Stimulated activated CD8-positive, alpha-beta memory T cell treated with anti-CD3 and anti-CD28 coated beads, Interleukin-4, amount 100 ng/mL, for 24 hours (primary cell): ENCODE measurements around the gene CYB561.

ENCODE experiments used
- DNase-seq: peaks from one replicate; pipeline ENCODE4 v3.0.0-alpha.2; 2020; ENCODE audit warnings: low read depth

The CYB561 gene

DNA sequence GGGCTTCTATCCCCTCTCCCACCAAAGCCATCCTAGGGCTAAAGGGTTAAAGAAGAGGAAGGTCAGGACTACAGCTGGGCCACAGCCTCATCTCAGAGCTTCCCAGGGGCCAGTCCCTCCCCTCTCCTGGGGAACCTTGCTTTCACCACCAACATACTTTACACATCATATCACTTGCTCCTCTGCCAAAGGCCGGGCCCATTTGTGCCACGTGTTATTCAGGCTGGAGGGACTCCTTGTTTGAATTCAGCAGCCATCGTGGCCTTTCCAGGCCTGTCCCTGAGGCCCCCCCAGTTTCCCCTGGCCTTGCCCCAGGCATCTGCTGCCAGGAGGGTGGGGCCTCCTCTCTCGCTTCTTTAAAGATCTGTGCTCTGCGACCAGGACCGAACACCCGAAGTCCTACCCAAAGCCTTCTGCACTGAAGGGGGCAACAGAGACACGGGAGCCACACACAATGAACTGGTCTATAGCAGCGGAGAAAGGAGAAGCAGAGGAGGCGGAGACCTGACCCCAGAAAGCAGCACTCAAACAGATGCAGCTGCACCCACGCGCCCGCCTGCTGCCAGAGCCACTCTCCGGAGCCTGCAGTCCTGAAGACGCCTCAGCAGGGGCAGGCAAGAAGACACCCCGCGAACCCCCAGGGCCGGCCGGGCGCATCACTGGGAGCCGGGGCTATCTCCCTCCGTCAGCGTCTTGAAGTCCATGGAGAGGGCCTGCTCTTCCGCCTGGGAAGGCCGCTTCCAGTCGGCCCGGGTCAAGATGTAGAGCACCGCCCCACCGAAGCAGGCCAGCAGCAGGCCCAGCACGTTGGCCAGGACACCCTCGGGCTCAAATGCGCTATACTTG, 12.1 kb downstream of the CYB561 start:
- no peak for DNase-seq

DNA sequence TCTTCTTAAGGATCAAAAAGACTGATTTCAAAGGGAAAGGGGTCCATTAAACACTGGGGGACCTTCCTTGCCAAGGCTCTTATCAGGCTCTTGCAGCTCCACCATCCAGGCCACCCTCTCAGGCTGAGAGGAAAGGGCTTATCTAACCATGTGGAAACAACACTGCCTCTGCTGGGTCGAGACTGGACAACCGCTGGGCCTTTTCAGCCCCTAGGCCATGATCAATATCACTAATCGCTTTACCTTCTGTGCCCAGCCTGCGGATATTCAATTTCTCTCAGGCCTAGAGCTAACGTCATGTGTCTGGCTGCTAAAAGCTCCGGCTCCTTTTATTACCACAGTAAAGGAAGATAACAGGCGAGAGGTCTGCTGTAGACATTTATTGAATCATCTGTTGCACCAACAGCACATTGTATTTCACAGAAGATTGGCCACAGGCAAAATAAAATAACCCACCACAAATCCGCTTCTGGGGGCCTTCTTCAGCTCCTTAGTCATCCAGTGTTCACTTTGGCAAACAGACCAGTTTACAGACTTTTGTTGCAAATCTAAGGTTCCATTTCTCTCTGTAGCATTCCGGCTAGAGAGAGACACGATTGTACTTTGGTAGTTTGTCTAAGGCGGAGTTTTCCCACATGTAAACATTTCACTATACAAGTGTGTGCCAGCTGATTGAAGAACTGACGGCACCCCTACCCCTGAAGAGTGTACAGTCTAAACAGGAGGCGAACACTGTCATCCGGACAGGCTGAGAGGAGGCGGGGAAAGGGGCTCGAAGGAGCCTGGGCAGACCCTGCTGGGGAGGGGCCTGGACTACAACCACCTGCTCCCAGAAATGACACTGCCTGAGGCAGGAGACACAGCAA, 13.9 kb downstream of the CYB561 start:
- no peak for DNase-seq

DNA sequence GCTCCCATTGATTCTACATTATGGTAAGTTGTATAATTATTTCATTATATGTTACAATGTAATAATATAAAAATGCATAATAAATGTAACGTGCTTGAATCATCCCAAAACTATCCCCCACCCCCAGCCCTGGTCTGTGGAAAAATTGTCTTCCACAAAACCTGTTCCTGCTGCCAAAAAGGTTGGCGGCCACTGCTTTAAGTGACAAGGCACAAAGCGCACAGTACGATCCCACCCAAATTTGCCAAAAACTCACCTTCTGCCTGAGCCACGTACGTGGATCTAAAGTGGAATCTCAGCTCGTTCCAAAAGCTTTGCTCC, 14.5 kb downstream of the CYB561 start:
- no peak for DNase-seq

DNA sequence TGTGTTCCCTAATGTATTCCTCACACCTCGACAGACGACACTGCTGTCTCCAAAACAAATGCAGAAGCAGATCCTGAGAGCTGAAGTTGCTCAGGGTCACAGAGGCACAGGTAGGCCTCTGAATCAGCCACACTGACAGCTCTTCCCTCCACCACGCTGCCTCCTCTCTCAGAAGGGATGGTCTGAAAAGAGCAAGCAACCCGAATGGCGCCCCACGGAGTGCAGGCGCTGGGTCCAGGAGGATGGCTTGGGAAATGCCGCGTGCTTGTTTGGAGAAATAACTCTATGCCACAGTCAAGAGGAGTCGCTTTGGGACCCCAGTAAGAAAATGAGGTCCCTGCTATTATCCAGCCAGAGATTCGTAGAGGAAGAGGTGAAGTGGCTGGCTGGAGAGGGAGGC, 15.9 kb downstream of the CYB561 start:
- no peak for DNase-seq

DNA sequence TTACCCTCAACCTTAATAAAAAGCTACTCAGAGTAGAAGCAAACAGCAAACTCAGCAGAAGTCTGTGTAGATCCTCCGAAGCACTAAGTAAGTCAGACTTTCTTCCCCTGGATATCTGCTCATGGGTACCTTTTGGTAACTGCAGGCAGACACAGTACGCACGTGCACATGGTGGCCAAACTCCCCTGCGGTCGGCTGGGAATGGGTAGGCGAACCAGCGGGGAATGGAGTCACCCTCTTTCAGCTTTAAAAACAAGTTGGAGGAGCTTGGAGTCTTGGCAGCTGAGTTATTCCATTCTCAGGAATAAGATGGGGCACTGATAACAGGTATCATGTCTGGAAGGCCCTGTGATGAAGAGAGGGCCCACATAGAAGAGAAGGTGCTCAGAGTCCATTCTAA, 16.3 kb downstream of the CYB561 start:
- DNase-seq: no peak

DNA sequence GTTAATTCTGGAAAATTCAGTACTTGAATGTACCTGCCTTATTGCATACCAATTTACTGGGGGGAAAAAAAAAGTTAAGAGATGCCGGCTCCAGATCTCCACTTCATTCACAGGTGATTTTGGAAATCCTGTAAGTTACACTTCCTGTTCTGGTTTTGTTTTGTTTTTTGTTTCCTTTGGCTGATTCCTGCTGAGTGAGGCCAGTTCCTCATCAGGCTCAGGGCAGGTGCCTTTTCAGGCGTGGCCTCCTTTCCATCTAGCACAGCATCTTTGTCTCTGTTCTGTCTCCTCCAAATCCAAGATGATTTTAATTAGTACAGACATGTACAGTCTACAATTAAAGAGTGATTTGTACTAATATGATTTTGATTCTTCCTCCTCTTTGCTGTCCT, 19.2 kb downstream of the CYB561 start:
- no peak for DNase-seq

DNA sequence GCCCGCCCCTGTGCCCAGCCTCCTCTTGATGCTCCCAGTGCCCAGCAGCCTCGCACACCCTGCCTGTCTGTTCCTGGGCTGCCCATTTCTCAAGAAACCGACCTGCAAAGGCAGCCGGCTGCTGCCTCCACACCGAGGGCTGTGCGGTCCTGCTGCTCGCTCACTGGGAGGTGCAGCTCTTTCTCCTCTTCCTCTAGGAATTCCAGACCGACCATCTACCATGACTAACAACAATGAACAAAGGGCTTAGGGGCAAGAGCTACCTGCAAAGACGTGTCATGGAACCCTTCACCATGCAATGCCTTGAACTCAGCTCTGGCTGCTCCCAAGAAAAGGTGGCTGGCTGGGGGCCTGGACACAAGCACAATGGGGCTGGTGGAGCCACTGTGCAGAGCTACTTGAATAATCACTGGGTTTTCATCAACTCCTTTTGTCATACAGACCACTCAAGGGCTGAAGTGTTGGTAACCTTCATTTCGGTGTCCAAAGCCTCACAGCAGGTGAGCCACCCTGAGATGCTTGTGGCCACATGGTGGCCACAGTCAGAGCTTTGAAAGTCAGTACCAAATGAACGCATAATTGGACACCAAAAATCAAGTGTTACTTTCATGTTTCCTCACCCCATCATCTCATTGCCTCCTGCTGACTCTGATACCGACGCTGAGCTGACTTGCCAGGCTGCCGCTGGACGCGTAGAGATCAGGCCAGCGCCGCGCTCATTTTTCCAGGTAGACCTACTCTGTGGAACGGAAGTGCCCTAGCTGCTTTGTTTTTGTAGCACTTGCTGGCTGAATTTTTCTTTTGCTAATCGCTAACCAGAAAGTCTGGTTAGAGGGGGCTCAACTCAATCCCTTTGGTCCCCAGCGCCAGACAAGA, 19.8 kb downstream of the CYB561 start:
- no peak for DNase-seq

DNA sequence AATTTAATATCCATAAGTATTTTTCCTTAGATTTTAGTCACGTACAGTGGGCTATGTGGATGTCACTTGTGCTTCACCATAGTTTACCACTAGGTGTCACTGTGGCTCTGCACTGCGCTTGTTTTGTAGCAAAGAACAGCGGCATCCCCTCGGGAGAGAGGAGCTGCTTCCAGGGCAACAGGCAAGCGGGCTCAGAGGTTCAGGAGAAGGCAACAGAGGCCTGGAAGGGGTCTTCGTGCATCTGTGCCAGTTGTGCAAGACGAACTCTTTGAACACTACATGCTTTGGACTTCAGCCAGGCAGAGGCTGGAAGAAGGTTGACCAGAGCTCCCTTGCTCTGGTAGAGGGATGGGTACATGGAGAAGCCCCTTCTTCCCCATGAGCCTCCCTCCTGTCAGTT, 20.6 kb downstream of the CYB561 start:
- DNase-seq: peak; percentile 31

DNA sequence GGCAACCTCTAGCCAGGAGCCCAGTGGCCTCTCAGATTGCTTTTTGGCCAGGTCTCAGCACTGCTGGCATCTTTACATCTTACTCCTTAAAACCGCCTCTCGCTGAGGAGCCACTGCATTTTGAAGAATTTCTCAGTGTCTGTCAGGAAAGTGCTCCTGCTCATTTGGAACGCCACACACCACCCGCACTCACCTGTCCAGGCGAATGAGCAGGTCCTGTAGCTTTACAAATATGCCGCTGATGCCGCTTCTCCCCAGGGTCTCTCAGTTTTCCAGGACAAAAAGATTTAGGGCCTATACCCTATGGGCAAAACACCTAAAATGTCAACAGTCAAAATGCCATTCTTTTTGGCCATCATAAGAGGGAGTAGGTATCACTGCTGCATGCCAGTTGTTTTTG, 22.1 kb downstream of the CYB561 start:
- no peak for DNase-seq

DNA sequence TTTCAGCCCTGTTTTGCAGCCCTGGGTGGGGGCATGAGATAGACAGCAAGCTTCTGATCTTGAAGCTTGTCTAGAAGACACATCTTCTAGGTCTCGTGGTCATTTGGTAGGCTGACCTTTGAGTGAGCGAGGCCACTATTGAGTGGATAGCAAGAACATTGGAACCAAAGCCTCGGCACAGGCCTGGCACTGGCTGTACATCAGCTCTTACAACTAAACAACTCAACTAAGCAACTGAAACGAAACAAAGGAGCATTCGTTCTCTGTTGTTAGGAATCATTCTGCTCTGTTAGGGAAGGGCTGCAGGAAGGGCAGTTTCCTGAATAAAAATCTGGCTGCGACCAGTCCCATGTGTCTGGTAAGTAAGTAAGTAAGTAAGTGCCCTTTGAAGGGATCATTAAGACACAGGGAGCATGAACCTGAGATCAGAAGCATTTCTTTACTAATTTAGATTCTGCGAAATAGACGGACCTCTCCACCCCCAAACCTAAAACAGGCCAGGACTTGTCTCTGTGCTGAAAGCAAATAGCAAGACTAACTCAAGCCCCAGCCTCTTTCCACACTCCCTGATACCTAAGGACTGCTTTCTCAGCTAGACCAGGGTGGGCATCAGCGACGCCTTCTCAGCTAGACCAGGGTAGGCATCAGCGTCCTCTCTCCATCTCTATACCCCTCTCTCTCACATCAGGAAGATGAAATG, 22.7 kb downstream of the CYB561 start:
- DNase-seq: no peak

DNA sequence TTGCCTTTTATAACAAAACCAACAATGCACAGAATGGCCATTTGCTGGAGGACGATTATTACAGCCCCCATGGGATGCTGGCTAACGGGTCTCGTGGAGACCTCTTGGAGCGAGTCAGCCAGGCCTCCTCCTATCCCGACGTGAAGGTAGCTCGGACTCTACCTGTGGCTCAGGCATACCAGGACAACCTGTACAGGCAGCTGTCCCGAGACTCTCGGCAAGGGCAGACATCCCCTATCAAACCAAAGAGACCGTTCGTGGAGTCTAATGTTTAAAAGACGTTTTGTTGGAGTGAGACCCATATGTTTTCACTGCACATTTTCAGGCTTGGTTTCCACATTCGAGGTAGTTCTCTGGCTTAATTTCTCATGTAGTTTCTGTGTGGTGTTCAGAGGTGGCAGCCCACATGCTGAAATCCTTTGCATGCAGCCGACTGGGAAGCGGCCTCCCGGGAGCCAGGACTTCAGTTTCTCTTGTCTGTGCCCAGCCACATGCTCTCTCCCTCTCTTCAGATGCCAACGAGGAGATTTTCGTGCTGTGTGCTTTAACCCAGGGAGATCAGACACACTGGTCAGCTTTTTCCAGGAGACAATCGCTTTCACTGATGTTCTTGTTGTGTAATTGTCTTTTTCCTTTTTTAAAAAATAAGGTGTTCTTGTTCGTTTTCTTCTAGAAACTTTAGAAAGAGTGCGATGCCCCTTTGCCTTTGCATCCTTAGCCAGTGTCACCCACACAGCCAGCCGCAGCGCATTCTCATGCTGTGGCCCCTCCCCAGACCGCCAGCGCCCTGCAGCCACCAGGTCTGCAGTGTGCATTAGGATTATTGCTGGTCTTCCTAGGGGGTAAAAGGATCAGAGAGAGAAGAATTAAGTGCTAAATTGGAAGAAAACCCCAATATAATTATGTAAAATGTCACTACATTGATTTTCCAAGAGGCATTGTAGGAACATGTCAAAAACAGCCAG, 24.1 kb downstream of the CYB561 start:
- no peak for DNase-seq

DNA sequence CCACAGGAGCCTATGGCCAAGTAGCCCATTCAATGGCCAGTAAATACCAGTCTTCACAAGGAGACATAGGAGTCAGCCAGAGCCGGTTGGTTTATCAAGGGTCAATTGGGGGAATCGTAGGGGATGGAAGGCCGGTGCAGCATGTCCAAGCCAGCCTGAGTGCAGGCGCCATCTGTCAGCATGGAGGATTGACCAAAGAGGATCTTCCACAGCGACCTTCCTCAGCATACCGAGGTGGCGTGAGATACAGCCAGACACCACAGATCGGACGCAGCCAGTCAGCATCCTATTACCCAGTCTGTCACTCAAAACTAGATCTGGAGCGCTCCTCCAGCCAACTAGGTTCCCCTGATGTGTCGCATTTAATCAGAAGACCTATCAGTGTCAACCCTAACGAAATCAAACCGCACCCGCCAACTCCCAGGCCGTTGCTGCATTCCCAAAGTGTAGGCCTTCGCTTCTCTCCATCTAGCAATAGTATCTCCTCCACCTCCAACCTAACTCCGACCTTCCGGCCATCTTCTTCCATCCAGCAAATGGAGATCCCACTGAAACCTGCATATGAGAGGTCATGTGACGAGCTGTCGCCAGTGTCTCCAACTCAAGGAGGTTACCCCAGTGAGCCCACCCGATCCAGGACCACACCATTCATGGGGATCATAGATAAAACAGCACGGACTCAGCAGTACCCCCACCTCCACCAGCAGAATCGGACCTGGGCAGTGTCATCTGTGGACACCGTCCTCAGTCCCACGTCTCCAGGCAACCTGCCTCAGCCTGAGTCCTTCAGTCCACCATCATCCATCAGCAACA, 25.0 kb downstream of the CYB561 start:
- DNase-seq: no peak

DNA sequence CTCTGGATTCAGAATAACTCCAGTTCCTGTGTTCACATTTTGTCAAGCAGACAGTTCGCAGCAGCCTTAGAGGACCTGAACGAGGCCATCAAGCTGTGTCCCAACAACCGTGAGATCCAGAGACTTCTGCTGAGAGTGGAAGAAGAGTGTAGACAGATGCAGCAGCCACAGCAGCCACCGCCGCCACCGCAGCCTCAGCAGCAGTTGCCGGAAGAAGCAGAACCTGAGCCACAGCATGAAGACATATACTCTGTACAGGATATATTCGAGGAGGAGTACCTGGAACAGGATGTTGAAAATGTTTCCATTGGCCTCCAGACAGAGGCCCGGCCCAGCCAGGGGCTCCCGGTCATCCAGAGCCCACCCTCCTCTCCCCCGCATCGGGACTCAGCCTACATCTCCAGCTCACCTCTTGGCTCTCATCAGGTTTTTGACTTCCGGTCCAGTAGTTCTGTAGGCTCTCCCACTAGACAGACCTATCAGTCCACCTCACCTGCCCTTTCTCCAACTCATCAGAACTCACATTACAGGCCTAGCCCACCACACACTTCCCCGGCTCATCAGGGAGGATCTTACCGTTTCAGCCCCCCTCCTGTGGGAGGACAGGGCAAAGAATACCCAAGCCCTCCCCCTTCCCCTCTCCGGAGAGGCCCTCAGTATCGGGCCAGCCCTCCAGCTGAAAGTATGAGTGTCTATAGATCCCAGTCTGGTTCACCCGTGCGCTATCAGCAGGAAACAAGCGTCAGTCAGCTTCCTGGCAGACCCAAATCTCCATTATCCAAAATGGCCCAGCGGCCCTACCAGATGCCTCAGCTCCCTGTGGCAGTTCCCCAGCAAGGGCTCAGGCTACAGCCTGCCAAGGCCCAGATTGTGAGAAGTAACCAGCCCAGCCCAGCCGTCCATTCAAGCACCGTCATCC, 25.9 kb downstream of the CYB561 start:
- DNase-seq: no peak

DNA sequence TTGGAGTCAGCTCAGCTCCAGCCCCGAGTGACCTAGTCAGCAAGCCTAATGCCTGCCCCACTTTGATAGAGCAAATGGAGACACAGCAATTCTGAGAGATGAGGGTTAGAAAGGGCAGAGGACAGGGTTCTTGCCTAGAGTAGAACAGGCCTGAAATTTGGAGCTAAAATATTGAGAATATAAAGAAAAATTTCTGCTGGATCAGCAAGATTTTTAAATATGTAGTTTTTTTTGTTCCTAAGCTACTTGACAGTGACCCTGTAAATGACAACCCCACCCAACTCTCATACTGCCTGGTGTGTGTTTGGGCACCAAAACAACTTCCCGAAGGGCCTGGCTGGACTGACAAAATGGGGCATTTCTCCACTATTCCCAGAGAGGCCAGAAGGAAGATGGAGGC, 26.7 kb downstream of the CYB561 start:
- DNase-seq: no peak

DNA sequence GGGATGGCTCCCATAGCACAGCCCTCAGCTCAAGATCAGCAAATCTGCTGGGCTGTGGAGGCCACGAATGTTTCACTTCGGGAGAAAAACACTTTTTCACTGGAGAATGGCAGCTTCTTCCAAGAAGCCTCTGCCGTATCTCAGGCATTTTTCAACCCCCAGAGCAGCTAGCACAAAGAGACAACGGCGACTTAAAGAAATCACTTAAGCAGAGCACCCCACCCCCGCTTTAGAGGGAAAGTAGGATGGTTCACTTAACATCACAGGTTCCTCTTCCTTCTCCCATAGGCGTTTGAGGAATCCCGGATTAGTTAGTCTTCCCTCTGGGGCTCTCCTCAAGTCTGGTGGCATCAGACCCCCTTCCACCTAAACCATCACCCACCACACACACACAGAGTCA, 27.6 kb downstream of the CYB561 start:
- DNase-seq: no peak

DNA sequence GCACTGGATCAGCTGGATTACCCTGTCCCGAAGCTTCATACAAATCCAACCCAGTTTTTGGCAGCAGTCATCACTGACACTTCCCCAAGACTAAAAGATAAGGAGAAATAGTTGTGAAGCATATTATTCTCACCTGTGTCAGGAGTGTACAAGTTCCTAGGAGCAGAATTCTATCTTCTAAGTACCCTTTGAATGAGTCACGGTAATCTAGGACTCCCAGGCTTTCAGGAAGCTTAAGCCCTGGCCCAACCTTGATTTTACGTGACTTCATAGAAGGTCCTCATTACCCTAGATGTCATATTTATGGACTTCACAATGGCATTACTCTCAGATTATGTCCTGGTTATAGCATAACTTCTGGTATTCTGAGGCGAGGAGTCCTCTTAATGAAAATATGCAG, 31.9 kb downstream of the CYB561 start:
- no peak for DNase-seq

DNA sequence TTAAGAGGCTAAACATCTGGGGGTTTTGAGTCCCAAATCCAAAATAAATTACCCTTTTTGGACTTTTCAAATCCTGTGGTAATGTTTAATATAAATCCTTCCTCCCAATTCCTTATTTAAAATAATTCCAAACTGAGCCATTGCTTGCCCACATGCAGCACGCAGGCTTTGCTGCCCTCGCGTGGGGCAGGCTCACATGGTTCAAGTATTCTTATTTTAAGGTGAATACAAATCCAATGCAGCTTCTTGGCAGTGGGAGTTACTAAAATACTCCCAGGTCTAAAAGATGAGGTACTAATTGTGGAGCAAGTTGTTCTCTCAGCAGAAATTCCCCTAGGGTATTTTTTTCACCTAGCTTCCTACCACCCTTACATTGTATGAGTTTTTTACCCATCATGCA, 33.0 kb downstream of the CYB561 start:
- DNase-seq: no peak

DNA sequence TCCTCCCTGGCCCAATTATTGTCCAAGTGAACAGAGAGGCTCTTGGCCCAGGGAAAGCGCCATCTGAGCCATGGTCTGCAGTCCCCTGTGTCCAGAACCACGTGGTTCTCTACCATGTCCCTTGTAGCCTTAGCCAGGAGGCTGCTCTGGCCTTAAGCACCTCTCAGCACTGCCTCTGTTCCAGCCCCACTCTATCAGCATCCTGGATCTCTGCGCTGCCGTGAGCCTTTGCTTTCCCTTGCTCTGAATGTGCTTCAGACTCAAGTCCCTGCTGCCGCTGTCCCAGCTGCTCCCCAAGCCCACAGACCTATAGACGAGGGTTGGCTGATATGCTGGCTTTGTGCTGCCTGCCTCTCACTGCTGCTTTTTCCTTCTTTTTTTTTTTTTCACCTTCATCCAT, 33.9 kb downstream of the CYB561 start:
- no peak for DNase-seq
